Inflammatory macrophage treated with lipopolysaccharide for 4 hours (primary cell): ENCODE results near the gene ANKRD31.

Experiments
- DNase-seq: peaks from one replicate; pipeline ENCODE4 v3.0.0-alpha.2; 2020

Gene ANKRD31

GRCh38 chr5:75028090-75028489 is 208.6 kb downstream of the ANKRD31 start:
- no peak for DNase-seq

- no peak for DNase-seq
Measured at GRCh38 chr5:75023368-75024159, 213.1 kb downstream of the ANKRD31 start.

GRCh38 chr5:75021800-75022199 is 214.9 kb downstream of the ANKRD31 start:
- DNase-seq, result no peak

GRCh38 chr5:75021219-75021618 is 215.5 kb downstream of the ANKRD31 start:
- no peak for DNase-seq

- no peak for DNase-seq
Measured at GRCh38 chr5:75020016-75020656, 216.5 kb downstream of the ANKRD31 start.

GRCh38 chr5:75018805-75019587 is 217.7 kb downstream of the ANKRD31 start:
- DNase-seq, result no peak
